Activated T-cell treated with anti-CD3 and anti-CD28 coated beads, Interleukin-2, amount 50 U/mL, for 48 hours (primary cell): Measurements from ENCODE around the gene CEMIP.

Experiments used
- DNase-seq, 2 experiments: peaks; one replicate each; pipeline ENCODE4 v3.0.0-alpha.2; 2020

The CEMIP gene

DNA sequence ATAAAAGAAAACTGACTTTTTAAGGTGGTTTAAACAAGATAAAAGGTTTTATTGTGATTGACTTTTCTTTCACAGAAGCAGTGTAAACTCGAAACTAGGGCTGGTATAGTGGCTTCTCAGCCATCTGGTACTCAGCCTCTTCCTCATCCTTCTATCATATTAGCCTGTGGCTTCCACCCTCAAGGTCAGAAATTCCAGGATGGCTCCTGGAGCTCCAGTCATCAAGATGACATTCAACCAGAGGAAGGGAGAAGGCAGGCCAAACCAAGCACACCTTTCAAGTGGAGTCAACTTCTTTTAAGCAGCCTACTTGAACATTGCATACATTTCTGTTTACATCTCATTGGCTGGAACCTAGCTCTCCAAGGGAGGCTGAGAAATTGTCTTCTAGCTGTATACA, 211.8 kb downstream of the CEMIP start:
- no peak for DNase-seq

DNA sequence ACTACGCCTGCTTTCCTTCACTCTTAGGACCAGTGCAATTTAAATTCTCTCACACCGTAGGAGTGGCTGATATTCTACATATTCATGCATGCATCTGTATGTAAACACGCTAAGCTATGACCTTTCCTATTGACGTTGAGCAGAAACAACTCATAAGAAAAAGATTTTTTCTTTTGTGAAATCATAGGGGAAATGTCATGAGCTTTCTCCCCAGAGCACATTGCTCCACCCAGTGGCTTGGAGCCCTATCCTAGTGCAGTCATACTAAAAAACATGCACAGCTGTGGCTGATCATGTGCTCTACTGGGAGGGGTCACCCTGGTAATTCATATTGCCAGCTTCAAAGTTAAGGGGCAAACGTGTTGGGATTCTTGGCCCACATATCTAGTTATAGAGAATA, 212.3 kb downstream of the CEMIP start:
- DNase-seq: no peak

DNA sequence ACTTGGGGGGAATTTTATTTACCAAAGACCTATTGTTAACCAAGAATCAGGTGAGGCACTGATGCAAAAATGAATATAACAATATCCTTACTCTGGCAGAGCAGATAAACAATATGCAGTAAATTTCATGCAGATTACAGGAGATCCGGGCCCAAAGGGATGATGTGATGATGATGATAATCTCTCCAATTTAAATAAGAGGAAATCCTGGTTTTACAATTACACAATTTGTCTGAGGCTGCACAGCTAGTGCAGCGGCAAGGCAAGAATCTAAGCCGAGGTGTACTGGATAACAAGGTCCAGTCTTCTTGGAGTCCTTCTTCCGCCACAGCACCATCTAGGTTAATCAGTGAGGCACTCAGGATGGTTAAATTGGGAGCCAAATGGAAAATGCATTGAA, 212.8 kb downstream of the CEMIP start:
- no peak for DNase-seq

DNA sequence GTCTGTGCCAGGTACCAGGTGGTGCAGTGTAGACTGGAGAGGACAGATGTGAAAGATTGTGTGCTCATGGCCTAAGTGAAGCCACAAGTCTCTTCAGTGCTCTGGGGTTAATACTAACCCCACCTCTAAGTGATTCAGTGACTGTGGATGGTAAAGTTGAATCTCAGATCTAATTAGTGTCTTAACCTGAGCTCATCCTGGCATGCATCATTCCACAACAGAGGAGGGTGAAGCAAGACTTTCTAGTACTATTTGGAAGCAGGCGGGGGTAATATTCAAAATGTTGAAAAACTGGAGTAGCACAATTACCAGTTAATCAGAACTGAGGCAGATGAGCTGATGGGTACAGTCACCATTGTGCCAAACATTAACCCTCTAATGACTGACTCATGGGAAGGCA, 213.3 kb downstream of the CEMIP start:
- DNase-seq: no peak

DNA sequence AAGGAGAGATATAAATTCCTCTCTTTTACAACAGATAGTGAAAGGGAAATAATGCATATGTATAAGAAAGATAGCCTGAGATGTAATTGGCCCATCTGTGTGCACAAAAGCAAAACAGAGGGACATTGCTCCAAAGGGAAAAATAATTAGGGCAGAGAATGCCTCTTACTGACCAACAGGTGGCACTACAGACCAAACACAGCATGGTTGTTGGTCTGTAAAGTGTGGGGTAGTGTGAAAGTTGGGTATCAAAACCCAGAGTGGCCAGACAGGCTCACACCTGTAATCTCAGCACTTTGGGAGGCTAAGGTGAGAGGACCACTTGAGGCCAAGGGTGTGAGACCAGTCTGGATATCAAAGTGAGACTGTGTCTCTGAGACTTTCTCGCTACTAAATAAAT, 217.1 kb downstream of the CEMIP start:
- no peak for DNase-seq

DNA sequence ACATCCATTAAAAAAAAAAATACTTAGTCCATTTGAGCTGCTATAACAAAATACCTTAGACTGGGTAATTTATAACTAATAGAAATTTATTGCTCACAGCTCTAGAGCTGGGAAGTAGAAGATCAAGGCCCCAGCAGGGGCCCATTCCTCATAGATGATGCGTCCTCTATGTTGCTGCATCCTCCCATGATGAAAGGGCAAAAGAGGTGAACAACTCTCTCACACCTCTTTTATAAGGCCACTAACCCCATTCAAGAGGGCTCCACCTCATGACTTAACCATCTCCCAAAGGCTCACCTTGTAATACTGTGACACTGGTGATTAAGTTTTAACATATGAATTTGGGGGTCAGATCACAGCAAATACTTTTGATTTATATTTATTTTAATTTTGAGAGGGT, 218.5 kb downstream of the CEMIP start:
- no peak for DNase-seq

DNA sequence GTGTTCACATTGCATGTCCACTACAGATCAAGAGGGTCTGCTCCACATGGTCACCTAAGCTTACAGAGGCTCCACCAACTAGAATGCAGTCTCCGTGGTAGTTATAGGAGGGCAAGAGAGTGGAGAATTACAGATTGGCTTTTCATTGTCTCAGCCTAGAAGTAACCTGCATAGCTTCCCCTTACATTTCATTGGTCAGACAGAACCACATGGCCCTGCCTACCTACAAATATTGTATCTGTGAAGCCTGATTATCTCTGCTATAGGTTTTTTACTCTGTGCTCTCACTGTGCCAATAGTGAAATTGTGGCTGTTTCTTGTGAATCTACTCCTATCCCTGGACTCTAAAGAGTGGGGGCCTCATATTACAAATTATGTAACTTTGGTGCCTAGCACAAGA, 219.1 kb downstream of the CEMIP start:
- no peak for DNase-seq

DNA sequence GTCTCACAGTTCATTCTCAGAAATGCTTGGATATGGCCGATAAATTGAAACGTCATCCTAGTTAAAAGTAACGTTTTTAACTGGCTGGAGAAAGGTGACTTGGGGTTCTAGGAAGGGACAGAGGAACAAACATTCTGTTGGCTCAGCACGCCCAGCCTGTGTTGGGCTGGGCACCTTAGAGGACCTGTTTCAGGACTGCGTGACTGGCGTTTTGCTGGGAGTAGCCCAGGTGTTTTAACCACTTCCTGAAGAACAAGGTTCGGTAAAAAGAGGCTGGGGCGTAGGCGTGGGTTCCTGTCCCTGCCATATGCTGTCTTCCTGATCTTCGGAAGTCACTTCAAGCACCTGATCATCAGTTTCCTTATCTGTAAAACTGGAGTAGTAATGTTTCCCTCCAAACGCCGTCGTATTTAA, 220.5 kb downstream of the CEMIP start:
- peak; percentile 68 to 76 for DNase-seq

DNA sequence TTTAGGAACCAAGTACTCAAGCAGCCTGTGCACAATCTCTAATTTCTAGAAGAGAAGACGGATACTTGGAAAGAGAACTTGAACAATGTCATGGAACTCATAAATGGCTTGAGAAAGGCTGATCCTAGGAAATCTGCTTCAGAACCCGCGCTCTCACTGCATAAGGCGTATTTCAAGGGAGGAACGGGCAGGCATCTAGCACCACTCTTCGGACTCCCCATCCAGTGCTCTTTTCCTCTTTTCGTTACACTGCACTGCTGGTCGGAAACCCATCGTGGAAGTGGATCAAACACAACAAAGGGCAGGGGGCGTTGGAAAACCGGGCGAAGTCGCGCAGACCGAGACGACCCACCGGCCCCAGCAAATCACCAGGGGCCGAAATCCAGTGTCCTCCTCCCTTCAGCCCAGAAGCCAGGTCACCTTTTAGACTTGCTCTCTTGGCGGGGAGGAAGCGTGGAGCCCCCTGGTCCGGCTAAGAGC, 221.0 kb downstream of the CEMIP start:
- no peak for DNase-seq

DNA sequence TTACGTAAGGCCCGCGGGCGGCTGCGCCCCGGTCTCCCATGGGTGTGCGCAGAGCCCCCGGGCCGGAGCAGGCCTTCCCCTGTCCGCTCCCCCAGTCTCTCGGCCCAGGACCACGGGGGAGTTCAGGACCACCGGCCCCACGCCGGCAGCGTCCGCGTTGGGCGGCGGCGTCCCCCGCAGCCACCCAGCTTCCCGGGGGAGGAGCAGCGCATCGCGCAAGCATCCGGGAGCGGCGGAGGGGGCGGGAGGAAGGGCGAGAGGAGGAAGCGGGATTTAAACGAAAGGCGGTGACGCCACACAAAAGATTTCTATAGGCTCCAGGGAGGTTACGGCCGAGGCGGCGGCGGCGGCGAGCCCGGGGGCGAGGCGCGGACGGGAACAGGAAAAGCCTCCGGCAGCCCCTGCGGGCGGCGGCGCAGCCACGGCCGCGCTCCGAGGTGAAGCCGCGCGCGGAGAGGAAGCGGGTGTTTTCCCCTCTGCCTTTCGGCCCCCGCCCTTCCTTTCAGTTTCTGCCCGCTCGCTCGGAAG, 221.5 kb downstream of the CEMIP start, which contains the start of gene TLNRD1:
TLNRD1 (plus strand) TSS at position 300 of the 528 bp plus-strand sequence. CDS start 1,349 bp downstream, outside the sequence.
- peak; percentile 87 to 90 for DNase-seq
